Renal cortical epithelial cell (primary cell): ENCODE results near the gene OXT. TPM values are rescaled to one million over a fixed set of nuclear protein-coding genes. Genes with fewer than 3 reads are reported as not detected.

Experiments
- DNase-seq: peaks from one replicate; pipeline ENCODE4 v3.0.0-alpha.2; 2011; ENCODE audit warnings: low read depth
- total RNA-seq: library from RNA; depleted of rRNA; stranded (reverse); fragments of >200 nt; gene quantifications from 2 replicates; pipeline ENCODE4 v1.2.3, GENCODE V29; 2014

The OXT gene
- total RNA-seq, 1 donor from 2014 or later = not detected

DNA sequence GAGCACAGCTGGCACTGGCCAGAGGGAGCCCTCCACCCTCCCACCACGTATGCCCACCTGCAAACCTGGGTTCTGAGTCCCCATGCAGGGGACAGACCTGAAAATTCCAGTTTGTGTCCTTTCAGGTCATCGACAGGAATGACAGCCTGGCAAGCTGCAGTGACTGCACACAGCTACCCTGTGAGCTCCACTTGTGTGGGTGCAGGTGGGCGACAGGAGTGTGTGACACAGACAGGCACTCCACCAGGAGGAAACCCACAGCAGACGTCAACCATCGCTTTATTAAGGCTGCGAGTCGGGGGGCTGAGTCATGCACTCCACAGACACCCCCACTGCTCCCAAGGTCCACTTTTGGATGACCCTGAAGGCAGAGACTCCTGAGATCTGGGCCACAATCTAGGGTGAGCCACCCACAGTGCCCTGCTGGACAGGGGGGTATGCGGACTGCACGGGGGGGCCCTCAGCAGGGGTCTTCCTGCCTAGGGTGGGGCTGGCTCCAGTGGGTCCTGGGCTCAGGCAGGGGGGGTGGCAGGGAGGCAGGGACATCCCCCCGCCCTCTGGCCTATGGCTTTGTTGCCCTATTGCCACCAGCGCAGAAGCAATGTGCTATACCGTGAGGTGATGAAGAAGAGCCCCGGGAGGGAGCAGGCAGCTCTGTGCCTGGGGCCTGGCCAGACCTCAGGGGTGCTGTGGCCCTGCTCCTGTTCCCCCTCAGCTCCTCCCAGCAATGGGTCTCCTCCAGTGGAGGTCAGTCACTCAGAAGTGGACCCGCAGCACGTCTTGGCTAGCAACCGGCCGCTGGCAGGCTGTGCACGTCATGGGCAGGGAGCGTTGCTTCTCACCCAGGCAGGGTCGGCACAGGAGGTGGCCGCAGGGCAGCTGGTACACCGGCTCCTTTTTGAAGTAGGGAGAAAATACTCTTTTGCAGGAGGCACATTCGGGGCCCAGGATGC, 38.2 kb downstream of the OXT start:
- no peak for DNase-seq

GRCh38 chr20:3111507-3111906, 40.1 kb downstream of the OXT start:
- DNase-seq = no peak

DNA sequence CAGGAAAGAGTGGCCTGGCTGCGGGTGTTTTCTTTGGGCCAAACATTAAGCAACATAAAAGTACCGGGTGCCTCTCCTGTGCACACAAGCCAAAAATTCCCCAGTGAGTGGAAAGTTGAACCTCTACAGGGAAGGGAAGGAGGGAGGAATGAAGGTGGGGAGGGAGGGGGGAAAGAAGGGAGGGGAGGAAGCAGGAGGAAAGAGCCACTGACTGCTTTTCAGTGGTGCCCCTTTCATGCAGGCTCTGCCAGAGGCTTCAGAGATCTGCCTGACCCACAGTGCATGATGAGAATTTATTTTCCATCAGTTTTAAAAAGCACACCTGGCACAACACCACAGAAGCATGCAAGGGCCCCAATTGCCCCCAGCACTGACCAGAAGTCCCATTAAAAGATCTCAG, 40.6 kb downstream of the OXT start:
- no peak for DNase-seq

- DNase-seq = peak; percentile 30
Measured at GRCh38 chr20:3115190-3116107, 44.0 kb downstream of the OXT start.

DNA sequence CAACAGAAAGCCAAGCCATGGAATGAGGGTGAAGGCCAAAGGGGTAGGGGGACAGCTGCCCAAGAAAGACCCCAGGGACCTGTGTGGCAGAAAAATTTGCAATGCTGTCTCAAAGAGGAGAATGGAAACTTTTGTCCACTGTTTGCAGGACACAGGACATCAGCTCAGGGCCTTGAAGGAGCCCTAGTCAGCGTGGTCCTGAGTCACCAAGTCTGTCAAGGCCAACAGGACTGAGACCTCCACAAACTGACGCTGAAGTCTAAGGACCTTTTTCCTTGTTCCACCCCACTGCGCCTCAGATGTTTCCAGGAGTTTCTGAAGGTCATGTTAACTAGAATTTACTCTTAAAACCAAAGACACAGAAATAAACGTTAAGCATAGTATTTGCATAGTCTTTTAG, 44.9 kb downstream of the OXT start:
- no peak for DNase-seq

GRCh38 chr20:3117839-3118379, 46.5 kb downstream of the OXT start:
- DNase-seq = peak; percentile 79

DNA sequence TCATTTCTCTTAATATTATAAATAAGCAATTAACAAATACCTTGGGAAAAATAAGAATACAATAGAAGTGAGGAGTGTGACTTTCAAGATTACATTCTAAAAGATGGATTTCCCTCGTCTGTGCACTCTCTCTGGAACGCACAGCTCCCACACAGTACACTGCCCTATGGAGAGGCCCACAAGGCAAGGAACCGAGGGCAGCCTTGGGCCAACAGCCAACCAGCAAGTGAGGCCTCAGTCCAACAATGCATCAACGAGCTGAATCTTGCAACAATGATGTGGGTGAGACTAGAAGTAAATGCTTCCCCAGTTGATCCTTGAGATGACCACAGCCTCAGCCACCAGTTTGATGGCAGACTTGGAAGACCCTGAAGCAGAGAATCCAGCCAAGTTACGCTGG, 47.6 kb downstream of the OXT start:
- no peak for DNase-seq

GRCh38 chr20:3121271-3121911, 50.0 kb downstream of the OXT start:
- DNase-seq = no peak

Other genes starting within 250 kb of the OXT start
- gene PCED1A, start 231.0 kb upstream of the OXT start, total RNA-seq = 19.4 and 33.5 TPM in 2 replicates
- 43.8 and 46.0 TPM in 2 replicates for gene VPS16, start 230.9 kb upstream of the OXT start, total RNA-seq
- gene PTPRA, start 198.1 kb upstream of the OXT start, total RNA-seq = 31.3 and 50.6 TPM in 2 replicates
- gene GNRH2, start 28.0 kb upstream of the OXT start, total RNA-seq = not detected in 2 replicates
- gene MRPS26, start 25.6 kb upstream of the OXT start, total RNA-seq = 31.2 and 36.6 TPM in 2 replicates
- not detected in 2 replicates for gene AVP, start 13.1 kb downstream of the OXT start, total RNA-seq
- gene FASTKD5, start 88.2 kb downstream of the OXT start, total RNA-seq = 22.7 and 29.4 TPM in 2 replicates
- 2.1 and 4.2 TPM in 2 replicates for gene UBOX5, start 88.2 kb downstream of the OXT start, total RNA-seq
- gene LZTS3, start 101.9 kb downstream of the OXT start, total RNA-seq = 21.7 and 23.5 TPM in 2 replicates
- gene DDRGK1, start 133.1 kb downstream of the OXT start, total RNA-seq = 26.6 and 68.0 TPM in 2 replicates
- 24.6 and 43.1 TPM in 2 replicates for gene ITPA, start 137.9 kb downstream of the OXT start, total RNA-seq
- 3.1 and 3.8 TPM in 2 replicates for gene SLC4A11, start 167.6 kb downstream of the OXT start, total RNA-seq